Loucy (cell line): Measurements from ENCODE around the gene HPSE.

ENCODE experiments used
- CTCF ChIP-seq: fragments of 200-600 bp; sonication (generic); conservative IDR thresholded peaks from 2 replicates; pipeline ENCODE4 v1.5.1; 2014; ENCODE audit warnings: mild to moderate bottlenecking, antibody characterized with exemption, low read length
- EZH2phosphoT487 ChIP-seq: fragments of 200-600 bp; IDR thresholded peaks from 2 replicates; pipeline ENCODE4 v1.6.1; 2018; ENCODE audit warnings: antibody characterized with exemption, mild to moderate bottlenecking, moderate library complexity, borderline replicate concordance

GRCh38 chr4:83329521-83330110, 5.0 kb downstream of the HPSE start:
- no peak for TF ChIP-seq EZH2phosphoT487
- no peak for TF ChIP-seq CTCF
